Kidney capillary endothelial cell (primary cell): ENCODE results near the gene SMC6.

Experiments used
- DNase-seq: peaks from one replicate; pipeline ENCODE4 v3.0.0-alpha.2; 2018; ENCODE audit warnings: low spot score

Gene SMC6

DNA sequence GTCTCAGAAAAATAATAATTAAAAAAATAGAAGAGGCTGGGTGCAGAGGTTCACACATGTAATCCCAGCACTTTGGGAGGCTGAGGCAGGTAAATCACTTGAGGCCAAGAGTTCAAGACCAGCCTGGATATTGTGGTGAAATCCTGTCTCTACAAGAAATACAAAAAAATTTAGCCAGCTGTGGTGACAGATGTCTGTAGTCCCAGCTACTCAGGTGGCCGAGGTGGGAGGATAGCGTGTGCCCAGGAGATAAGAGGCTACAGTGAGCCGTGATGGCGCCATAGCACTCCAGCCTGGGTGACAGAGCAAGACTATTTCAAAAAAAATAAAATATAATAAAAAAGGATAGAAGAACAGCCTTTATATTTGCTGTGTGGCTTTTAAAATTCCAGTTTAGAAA is 35.9 kb downstream of the SMC6 start:
- no peak for DNase-seq

DNA sequence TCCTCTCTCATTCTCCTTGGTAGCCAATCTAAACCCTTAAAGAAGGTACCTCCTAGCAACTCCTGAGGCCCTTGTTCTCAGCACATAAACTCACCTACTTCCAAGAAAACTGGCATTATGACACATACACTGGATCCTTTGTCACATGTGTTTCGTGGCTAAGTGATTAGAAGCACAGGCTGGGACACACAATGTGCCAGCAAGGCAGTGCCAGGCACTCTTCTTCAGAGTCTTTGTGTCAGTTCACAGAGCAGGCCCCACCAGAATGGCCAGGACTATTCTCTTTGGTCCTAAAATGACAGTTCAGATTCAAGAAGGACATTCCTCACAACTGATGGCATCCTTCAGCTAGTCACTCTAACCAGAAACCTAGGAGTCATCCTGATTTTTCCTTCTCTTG is 40.3 kb downstream of the SMC6 start:
- DNase-seq = peak; percentile 33

GRCh38 chr2:17710547-17711248 is 42.9 kb downstream of the SMC6 start:
- DNase-seq = no peak

GRCh38 chr2:17709897-17710296 is 43.7 kb downstream of the SMC6 start:
- no peak for DNase-seq

DNA sequence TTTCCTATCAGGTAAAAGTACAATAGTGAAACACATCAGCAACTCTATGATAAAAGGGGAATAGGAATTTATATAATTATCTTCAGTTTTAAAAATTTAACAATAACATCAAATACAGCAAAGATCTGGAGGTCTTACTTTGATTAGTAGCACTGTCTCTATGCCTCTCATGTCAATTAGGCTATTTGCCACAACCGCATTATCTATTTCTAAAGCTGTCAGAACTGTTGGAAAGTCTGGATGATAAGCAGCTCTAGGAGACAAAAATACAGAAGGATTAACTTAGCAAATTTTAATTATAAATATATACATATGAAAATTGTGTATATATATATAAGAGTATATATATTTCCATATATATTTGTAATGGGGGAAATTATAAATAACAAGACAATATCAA is 45.1 kb downstream of the SMC6 start:
- DNase-seq = no peak

DNA sequence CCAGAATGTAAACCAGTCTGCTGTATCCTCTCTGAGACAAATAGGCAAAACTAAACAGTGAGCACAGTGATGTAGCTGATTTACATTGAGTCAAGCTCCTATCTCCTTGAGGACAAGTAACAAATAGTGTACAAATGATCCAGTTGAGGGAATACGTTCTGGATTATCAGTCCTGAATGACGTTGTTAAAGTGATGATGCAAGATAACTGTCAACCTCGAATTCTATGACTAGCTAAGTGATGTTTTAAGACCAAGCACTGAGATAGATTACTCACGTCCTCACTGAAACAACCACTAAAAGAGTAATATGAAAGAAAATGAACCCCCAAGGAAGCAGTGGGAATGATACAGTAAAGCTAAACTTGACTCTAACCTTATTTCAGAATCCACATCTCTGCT is 46.8 kb downstream of the SMC6 start:
- no peak for DNase-seq

DNA sequence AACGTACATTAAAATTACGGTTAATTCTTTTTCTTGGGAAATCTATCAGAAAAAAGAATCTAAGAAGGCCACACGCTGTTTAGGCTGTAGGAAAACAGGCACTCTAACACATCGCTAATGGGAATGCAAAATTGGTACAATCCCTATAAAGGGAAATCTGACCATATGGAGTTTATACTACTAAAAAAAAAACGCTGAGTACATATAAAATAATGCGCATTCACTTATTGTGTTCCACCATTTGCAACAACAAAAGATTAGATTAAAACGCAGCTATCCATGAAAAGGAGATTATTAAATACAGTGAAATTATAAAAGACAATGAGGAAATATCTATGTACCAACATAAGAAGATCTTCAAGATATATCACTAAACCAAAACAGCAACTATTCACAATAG is 62.8 kb downstream of the SMC6 start:
- no peak for DNase-seq

DNA sequence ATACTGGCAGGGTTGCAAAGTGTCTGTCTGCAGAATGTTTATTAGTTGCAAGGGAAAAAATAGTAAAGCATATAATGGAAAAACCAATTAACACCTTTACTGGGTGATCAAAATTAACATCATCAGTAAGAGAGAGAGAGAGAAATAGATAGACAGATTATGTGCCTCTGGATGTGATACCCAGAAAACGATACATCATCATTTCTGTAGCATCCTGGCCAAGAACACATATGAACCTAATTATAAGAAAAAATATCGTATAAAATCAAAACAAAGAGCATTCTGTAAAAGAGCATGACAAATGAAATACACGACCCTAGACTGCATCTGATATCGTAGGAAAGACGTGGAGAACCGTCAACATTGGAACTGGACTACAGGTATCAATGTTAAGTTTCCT is 64.6 kb downstream of the SMC6 start:
- DNase-seq = no peak

DNA sequence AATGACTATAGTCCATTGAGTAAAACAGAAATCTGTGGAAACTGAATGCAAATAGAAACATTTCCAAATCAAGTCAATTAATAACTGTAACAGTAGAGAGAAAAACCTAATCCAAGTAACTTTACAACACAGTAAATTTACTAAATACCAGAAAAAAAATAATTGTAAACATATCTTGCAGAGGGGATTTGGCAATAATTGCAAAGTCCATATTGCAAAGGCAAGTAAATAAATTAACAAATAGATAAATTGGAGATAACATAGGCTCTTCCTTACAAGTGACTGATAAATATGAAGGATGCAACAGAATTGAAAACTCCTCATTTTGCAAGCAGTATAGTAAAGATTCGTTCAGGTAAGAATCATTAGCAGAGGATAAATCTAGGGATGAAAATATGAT is 65.0 kb downstream of the SMC6 start:
- no peak for DNase-seq

DNA sequence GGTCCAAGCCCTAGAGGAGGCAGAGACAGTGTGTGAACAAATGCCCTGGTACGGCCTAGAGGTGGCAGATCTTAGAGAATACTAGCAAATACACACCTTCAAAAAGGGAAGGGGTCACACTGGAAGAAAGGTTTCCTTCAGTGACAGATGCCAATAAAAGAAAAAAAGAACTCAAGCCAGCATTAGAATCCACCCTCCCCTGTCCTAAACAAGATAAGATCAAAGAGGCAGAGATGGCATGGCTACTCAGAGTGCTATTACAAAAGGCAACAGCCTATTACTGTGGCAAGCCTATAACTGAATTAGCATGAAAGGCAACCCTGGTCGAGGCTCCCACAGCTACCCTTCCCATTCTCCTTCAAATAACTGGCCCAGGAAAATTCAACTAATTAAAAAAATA is 69.6 kb downstream of the SMC6 start:
- DNase-seq = no peak

GRCh38 chr2:17682098-17682857 is 71.3 kb downstream of the SMC6 start:
- DNase-seq = no peak

GRCh38 chr2:17680119-17680518 is 73.5 kb downstream of the SMC6 start:
- no peak for DNase-seq

DNA sequence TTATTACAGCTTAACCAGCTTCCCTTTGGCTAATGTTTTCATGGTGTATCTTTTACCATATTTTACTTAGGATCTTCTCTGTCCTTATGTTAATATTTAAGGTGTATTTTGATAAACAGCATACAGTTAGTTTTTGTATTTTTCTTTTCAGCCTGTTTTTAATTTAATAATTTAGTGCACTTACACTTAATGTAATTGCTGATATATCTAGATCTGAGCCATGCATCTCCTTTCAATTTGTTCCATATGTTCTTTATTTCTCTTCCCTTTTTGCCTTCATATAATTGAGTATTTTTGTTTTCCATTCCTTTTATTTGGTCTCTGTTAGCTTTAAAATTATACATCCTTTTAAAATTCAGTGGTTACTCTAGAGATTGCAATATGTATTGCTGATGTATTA is 78.8 kb downstream of the SMC6 start:
- no peak for DNase-seq

GRCh38 chr2:17672583-17673317 is 80.9 kb downstream of the SMC6 start:
- DNase-seq = peak; percentile 10

- no peak for DNase-seq
Observed at GRCh38 chr2:17667898-17668297, 85.7 kb downstream of the SMC6 start.

- DNase-seq = no peak
Observed at GRCh38 chr2:17664534-17664933, 89.1 kb downstream of the SMC6 start.

DNA sequence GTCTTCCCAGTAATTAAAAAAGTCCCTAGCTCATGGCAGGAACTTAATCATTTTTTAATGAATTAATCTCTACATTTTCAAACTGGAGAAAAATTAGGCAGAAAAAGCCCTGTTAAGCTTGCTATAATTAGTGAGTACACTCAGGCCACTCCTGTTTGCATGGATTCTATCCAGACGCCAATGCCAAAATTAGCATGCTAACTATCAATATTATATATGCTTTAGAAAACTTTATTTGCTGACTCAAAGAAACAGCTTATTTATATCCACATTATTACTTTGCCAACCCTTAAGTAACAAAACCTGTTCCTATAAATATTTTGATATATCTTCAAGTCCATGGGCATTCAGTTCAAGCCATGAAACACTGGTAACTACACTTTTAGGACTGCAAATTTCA is 90.9 kb downstream of the SMC6 start:
- DNase-seq = no peak

DNA sequence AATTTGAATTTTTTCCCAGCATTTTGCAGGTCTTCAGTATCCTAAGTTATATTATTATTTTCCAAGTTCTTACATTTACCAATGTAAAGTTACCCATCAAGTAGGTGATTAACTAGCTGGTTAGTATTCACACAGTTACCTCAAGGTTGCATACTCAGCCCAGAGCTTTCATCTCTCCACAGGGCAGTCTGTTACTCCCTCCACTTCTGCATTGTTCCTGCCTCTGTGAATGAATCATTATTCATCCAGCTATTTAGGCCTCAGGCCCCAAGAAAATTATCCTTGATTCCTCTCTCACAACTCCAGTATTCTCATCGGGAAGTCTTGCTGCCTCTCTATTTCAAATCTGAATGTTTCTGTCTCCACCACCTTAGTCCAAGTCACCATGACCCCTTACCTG is 92.2 kb downstream of the SMC6 start:
- DNase-seq = no peak

- no peak for DNase-seq
Observed at GRCh38 chr2:17660219-17660618, 93.4 kb downstream of the SMC6 start.

DNA sequence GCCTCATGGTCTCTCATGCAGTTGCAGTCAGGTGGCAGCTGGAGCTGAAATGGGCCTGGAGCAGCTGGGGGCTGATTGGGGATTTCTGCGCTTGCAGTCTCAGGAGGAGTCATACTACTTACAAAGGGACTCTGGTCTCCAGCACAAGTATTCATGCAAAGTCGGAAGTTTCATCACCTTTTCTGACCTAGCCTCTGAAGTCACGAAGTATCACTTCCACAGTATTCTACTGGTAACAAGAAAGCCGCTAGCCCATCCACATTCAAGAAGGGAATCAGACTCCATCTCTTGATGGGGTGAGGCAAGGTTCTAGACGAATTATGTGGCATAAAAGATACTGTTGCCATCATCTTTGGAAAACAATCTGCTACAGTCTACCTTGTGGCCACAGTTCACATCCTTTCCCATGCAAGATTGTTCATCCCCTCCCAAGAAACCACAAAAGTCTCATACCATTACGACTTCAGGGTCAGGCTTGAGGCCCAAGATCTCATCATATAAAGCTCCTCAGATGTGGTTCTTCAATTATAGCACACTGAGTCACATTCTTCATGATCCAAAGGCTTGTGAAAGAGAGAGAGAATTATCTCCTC is 95.3 kb downstream of the SMC6 start:
- DNase-seq = no peak

DNA sequence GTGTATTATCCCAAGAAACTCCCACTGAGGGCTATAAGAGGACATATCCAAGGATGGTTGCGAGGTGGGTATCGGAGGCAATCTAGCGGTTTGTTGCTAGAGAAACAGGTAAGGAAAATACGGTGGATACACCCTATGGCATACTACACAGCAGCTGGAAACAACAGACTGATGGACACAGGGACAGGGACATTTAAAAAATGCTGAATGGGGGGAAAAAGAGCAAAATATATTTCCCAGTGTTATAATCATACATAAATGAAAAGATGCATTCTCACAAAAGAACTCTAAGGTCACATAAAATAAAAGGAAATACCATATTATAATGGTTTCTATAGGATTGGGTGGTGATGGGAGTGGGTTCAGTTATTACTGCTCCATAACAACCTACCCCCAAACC is 95.9 kb downstream of the SMC6 start:
- no peak for DNase-seq

DNA sequence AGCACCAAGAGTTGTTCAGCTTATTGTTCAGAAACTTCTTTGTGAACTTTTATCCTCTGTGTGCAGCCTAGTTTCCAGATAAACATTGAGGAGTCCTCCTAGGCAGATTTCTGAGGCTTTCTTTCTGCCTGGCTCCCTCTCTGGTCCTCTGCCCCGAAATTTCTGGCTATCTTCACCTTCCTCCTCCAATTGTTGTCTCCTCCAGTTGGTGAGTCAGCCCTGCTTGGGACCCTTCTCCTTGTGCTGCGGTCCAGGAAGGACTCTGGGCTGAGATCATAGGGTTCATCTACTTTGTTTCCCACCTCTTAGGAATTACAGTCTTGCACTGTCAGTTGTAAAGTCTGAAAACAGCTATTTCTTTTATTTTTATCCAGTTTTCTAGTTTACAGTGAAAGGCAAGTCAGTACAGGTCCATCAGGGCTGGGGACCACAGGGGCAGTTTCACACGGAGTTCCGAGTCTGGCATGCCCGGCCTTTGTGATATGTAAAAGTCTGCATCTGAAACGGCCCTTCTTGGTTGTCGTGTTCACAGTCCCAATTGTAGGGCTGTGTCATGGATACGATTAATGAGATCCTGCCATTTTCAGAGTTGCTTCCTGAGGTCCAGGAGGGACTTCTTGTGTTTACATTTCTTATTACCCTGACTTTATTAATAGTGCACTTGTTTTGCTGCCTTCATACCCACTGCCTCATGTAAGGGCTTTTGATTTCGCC is 100.8 kb downstream of the SMC6 start:
- no peak for DNase-seq
